Activated CD4-positive, alpha-beta T cell treated with anti-CD3 and anti-CD28 coated beads for 36 hours (primary cell): ENCODE results near the gene CTTNBP2NL. TPM values are rescaled to one million over a fixed set of nuclear protein-coding genes. Genes with fewer than 3 reads are reported as not detected.
"Not testable (repeated sequence)": the region's sequence is repeated elsewhere in the genome, so short reads cannot be mapped to it uniquely, and the experiment has no call there.

Source experiments
- ATAC-seq: fragments of 200-7000 bp; cut with Tn5 transposase; one replicate; pipeline ENCODE4 v1.10.0; 2021; ENCODE audit warnings: mild to moderate bottlenecking, moderate library complexity
- CTCF ChIA-PET: fragments of 350-600 bp; sonication (Branson Sonifier 250); formaldehyde crosslinking; loops from one replicate; lab custom pipeline; 2021; ENCODE audit warnings: antibody characterized with exemption; lab: Charles Lee
- POLR2A ChIA-PET: fragments of 350-600 bp; sonication (Branson Sonifier 250); formaldehyde crosslinking; loops from one replicate; lab custom pipeline; 2021; ENCODE audit warnings: antibody characterized with exemption, inconsistent platforms; lab: Charles Lee
- DNase-seq: peaks from one replicate; pipeline ENCODE4 v3.0.0-alpha.2; 2020
- H3K27ac Mint-ChIP-seq: one replicate; pipeline ENCODE4 v1.8.0; 2021; ENCODE audit warnings: mixed read lengths
- H3K27me3 Mint-ChIP-seq: one replicate; pipeline ENCODE4 v1.8.0; 2021; ENCODE audit warnings: mixed read lengths
- H3K36me3 Mint-ChIP-seq: one replicate; pipeline ENCODE4 v1.8.0; 2021; ENCODE audit warnings: low read depth, mixed read lengths
- H3K4me1 Mint-ChIP-seq: one replicate; pipeline ENCODE4 v1.8.0; 2021; ENCODE audit warnings: mixed read lengths
- H3K4me3 Mint-ChIP-seq: one replicate; pipeline ENCODE4 v1.8.0; 2021; ENCODE audit warnings: mild to moderate bottlenecking, moderate library complexity, mixed read lengths
- H3K9me3 Mint-ChIP-seq: one replicate; pipeline ENCODE4 v1.8.0; 2021; ENCODE audit warnings: low read depth, mixed read lengths
- intact Hi-C, 2 experiments: fragments of 100-400 bp; cut with DNase I in 1 of 2; cut with micrococcal nuclease in 1 of 2; formaldehyde crosslinking; loops; one replicate each; pipeline versions ENCODE4 v1.14.2 to v1.15.1; 2022 to 2024; cut with DNase I, micrococcal nuclease
- total RNA-seq, 2 experiments: library from RNA; stranded (reverse); gene quantifications; one replicate each; pipeline ENCODE4 v1.2.3, GENCODE V29; 2021

Gene CTTNBP2NL
- total RNA-seq, 2 experiments from 2014 or later = 2.9 to 3.3 TPM

DNA sequence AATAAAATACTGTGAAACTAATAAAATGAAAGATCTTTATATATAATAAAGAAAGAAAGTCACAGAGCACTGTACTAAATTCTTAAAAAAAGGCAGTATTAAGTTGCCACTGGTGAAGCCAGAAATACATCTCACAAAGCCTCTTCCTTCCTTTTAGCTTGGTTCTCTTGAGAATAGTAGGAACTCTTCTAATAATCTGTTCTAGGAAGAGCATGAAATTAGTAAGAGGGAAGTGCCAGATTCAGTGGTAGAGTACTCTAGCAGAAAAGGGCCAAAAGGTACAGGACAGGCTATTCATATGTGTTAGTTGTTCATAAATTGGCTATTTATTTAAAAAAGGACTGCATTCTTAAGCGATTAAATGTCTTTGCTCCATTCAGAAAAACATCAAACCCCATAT is 33.7 kb downstream of the CTTNBP2NL start:
- Mint-ChIP-seq H3K27me3 (peaks cover 4% of the 10 kb centered on the region), H3K36me3 (no peaks in the 10 kb centered on the region), H3K4me3 (no peak overlapping the region), H3K27ac (no peak overlapping the region), H3K9me3 (no peaks in the 10 kb centered on the region), H3K4me1 (no peaks in the 10 kb centered on the region)
- DNase-seq = no peak
- ChIA-PET POLR2A (no interaction called here), CTCF (interaction anchor here (1.3 to 2.1 kb wide), 3 partner anchors 20 to 60 kb away, joined by 3 to 6 read pairs (median 3); no protein-coding TSS in a partner anchor)
- intact Hi-C loops = no loop called here
- ATAC-seq = no peak

DNA sequence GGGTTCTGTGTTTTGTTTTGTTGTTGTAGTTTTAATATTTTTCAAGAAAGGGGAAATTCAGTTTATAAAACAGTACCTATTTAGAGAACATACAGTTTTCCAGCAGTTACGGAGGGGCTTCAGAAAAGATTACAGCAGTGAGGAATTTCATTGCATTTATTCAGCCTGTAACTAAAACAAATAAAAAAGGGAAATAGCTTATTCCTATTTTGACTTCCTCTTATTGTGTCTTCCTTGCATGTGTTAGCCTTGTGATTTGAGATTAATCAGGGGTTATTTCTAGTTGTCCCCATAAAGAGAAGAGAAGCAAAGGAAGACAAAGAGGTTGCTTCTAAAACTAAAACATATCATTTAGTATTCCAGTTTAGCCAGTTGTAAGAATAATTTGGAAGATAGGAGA is 35.0 kb downstream of the CTTNBP2NL start:
- Mint-ChIP-seq H3K27ac (no peak overlapping the region), H3K9me3 (no peaks in the 10 kb centered on the region), H3K4me1 (no peaks in the 10 kb centered on the region), H3K4me3 (no peak overlapping the region), H3K36me3 (no peaks in the 10 kb centered on the region), H3K27me3 (peaks cover 4% of the 10 kb centered on the region)
- POLR2A ChIA-PET = interaction anchor here (0.6 kb wide), 1 partner anchor 549 kb away, joined by 3 read pairs; no protein-coding TSS in a partner anchor
- intact Hi-C loops = no loop called here
- CTCF ChIA-PET = interaction anchor here (0.6 kb wide), 1 partner anchor 63 kb away, joined by 3 read pairs; no protein-coding TSS in a partner anchor
- ATAC-seq (no peak), DNase-seq (no peak)

DNA sequence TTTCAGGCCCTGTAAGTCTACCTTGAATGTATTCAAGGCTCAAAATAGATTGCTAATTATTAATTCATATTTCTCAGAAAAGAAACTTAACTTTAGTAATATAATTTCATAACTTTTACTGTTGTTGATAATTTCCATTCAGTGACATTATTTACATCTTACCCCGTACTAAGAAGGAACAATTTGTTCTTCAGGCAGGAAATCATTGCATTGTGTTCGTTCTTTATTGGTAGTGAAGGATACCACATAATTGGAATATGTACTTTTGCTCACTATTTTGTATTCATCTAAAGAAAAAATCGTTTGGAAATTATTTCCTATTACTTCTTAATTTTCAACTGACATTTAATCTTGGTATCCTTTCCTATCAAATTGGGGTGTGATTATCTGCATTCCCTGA is 39.4 kb downstream of the CTTNBP2NL start:
- peaks cover 8% of the 10 kb centered on the region for H3K27me3 Mint-ChIP-seq
- POLR2A ChIA-PET = no interaction called here
- H3K36me3 Mint-ChIP-seq = no peaks in the 10 kb centered on the region
- H3K4me3 Mint-ChIP-seq = no peak overlapping the region
- DNase-seq (no peak), ATAC-seq (no peak)
- H3K9me3 Mint-ChIP-seq = no peaks in the 10 kb centered on the region
- no peaks in the 10 kb centered on the region for H3K4me1 Mint-ChIP-seq
- H3K27ac Mint-ChIP-seq = no peak overlapping the region
- intact Hi-C loops = no loop called here
- CTCF ChIA-PET = interaction anchor here (0.7 to 1.3 kb wide), 2 partner anchors 10 to 35 kb away, joined by 3 to 4 read pairs; no protein-coding TSS in a partner anchor

GRCh38 chr1:112436384-112437156 is 40.6 kb downstream of the CTTNBP2NL start:
- Mint-ChIP-seq H3K4me3 (no peak overlapping the region), H3K36me3 (no peaks in the 10 kb centered on the region), H3K27ac (no peak overlapping the region), H3K4me1 (no peaks in the 10 kb centered on the region), H3K9me3 (no peaks in the 10 kb centered on the region), H3K27me3 (peaks cover 8% of the 10 kb centered on the region)
- no peak for DNase-seq
- ATAC-seq = no peak
- CTCF ChIA-PET = interaction anchor here (0.6 kb wide), 1 partner anchor 29 kb away, joined by 3 read pairs; no protein-coding TSS in a partner anchor
- POLR2A ChIA-PET = no interaction called here
- intact Hi-C loops = no loop called here

GRCh38 chr1:112438156-112438555 is 42.1 kb downstream of the CTTNBP2NL start:
- H3K27ac Mint-ChIP-seq, ATAC-seq, POLR2A ChIA-PET, H3K4me3 Mint-ChIP-seq, H3K27me3 Mint-ChIP-seq, H3K9me3 Mint-ChIP-seq, H3K36me3 Mint-ChIP-seq, DNase-seq, intact Hi-C loops, H3K4me1 Mint-ChIP-seq: not testable (repeated sequence)
- CTCF ChIA-PET = interaction anchor here (0.6 kb wide), 1 partner anchor 304 kb away, joined by 3 read pairs; no protein-coding TSS in a partner anchor

DNA sequence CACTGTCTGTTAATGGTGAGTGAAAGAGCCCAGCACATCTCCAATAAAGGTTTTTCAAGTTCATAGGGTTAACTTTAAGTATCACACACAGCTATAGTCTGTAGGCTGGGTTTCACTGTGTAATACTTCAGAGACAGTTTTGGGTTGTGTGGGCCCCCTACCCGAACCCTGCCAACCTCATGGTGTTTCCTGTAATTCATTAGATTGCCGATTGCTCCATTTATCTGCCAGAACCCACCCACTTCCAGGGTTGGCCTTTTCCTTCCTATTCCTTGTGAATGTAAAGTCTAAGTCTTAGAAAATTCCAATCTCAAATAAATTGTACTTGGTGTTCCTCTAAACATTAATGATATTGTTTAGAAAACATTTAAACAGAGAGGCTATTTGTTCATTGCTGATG is 43.6 kb downstream of the CTTNBP2NL start:
- DNase-seq = no peak
- H3K27ac Mint-ChIP-seq = no peak overlapping the region
- H3K9me3 Mint-ChIP-seq = no peaks in the 10 kb centered on the region
- H3K4me3 Mint-ChIP-seq = no peak overlapping the region
- no peak for ATAC-seq
- ChIA-PET POLR2A (interaction anchor here (0.6 kb wide), 1 partner anchor 38 kb away, joined by 3 read pairs; no protein-coding TSS in a partner anchor), CTCF (interaction anchor here (0.9 to 1.4 kb wide), 2 partner anchors 14 to 27 kb away, joined by 3 to 4 read pairs; no protein-coding TSS in a partner anchor)
- H3K27me3 Mint-ChIP-seq = peaks cover 8% of the 10 kb centered on the region
- intact Hi-C loops = no loop called here
- H3K4me1 Mint-ChIP-seq = no peaks in the 10 kb centered on the region
- no peaks in the 10 kb centered on the region for H3K36me3 Mint-ChIP-seq

- ChIA-PET CTCF (interaction anchor here (0.5 to 0.9 kb wide), 3 partner anchors 13 to 1215 kb away, joined by 3 read pairs; no protein-coding TSS in a partner anchor), POLR2A (no interaction called here)
- no peak for DNase-seq
- H3K27ac Mint-ChIP-seq = no peak overlapping the region
- intact Hi-C loops = no loop called here
- H3K9me3 Mint-ChIP-seq = no peaks in the 10 kb centered on the region
- ATAC-seq = no peak
- H3K27me3 Mint-ChIP-seq = peaks cover 8% of the 10 kb centered on the region
- H3K4me3 Mint-ChIP-seq = no peak overlapping the region
- no peaks in the 10 kb centered on the region for H3K4me1 Mint-ChIP-seq
- no peaks in the 10 kb centered on the region for H3K36me3 Mint-ChIP-seq
Measured at GRCh38 chr1:112440574-112440973, 44.6 kb downstream of the CTTNBP2NL start.

DNA sequence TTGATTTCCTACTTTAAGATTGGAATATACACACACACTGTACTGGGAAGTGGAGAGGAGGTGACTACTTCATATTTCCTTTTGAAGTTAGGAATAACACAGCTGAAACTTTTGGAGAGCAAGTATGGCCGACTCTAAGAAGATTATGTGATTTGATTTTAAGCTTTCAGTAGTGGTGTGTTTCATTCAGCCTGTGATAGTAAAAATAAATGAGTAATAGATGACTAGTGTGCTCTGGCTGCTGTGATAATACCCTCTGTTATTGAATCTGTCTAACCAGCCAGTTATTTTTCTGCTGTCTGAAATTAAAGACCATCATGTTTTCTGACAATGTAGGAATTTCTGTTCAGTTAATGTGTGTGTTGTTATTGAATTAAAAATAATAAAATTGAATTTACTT is 48.3 kb downstream of the CTTNBP2NL start:
- no peak overlapping the region for H3K4me3 Mint-ChIP-seq
- no peak for ATAC-seq
- POLR2A ChIA-PET = no interaction called here

GRCh38 chr1:112445596-112445995 is 49.6 kb downstream of the CTTNBP2NL start:
- no peak overlapping the region for H3K27ac Mint-ChIP-seq
- peaks cover 2% of the 10 kb centered on the region for H3K27me3 Mint-ChIP-seq
- ATAC-seq = no peak
- CTCF ChIA-PET = interaction anchor here (0.7 to 1.4 kb wide), 3 partner anchors 11 to 75 kb away, joined by 3 to 5 read pairs (median 4); no protein-coding TSS in a partner anchor
- H3K36me3 Mint-ChIP-seq = no peaks in the 10 kb centered on the region
- intact Hi-C loops = no loop called here
- no peaks in the 10 kb centered on the region for H3K4me1 Mint-ChIP-seq
- DNase-seq = no peak
- no peak overlapping the region for H3K4me3 Mint-ChIP-seq
- POLR2A ChIA-PET = no interaction called here
- H3K9me3 Mint-ChIP-seq = no peaks in the 10 kb centered on the region

More for the DNA sequence above, 48.3 kb downstream of the CTTNBP2NL start:
- Mint-ChIP-seq H3K27ac (no peak overlapping the region), H3K27me3 (peaks cover 2% of the 10 kb centered on the region), H3K36me3 (no peaks in the 10 kb centered on the region), H3K9me3 (no peaks in the 10 kb centered on the region), H3K4me1 (no peaks in the 10 kb centered on the region)
- CTCF ChIA-PET = no interaction called here
- DNase-seq = no peak
- intact Hi-C loops = no loop called here

DNA sequence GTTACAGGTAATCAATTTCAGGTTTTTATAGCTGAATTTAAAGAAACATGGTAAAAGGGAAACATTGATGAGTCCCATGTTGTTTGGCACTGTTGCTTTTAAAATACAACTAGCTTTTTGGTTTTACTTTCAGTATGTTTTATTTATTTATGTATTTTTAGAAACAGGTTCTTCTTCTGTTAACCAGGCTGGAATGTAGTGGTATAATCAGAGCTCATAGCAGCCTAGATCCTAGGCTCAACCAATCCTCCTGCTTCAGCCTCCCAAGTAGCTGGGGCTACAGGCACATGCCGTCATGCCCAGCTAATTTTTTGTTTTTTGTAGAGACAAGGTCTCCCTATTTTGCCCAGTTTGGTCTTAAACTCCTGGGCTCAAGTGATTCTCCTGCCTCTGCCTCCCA is 50.4 kb downstream of the CTTNBP2NL start:
- H3K4me3 Mint-ChIP-seq = no peak overlapping the region
- POLR2A ChIA-PET = no interaction called here
- CTCF ChIA-PET = interaction anchor here (0.6 to 1.4 kb wide), 2 partner anchors 55 to 76 kb away, joined by 3 to 5 read pairs; no protein-coding TSS in a partner anchor
- H3K9me3 Mint-ChIP-seq = no peaks in the 10 kb centered on the region
- H3K36me3 Mint-ChIP-seq = no peaks in the 10 kb centered on the region
- H3K27ac Mint-ChIP-seq = no peak overlapping the region
- DNase-seq (no peak), ATAC-seq (no peak)
- H3K27me3 Mint-ChIP-seq = peaks cover 2% of the 10 kb centered on the region
- intact Hi-C loops = no loop called here
- no peaks in the 10 kb centered on the region for H3K4me1 Mint-ChIP-seq

- intact Hi-C loops = no loop called here
- Mint-ChIP-seq H3K27me3 (no peaks in the 10 kb centered on the region), H3K4me1 (no peaks in the 10 kb centered on the region), H3K9me3 (no peaks in the 10 kb centered on the region), H3K4me3 (no peak overlapping the region), H3K27ac (no peak overlapping the region), H3K36me3 (no peaks in the 10 kb centered on the region)
- ChIA-PET CTCF (no interaction called here), POLR2A (no interaction called here)
- ATAC-seq (no peak), DNase-seq (no peak)
Measured at GRCh38 chr1:112448904-112449629, 53.1 kb downstream of the CTTNBP2NL start.
